Measurements from ENCODE around the gene TLCD2.
"Not testable (repeated sequence)": the region's sequence is repeated elsewhere in the genome, so short reads cannot be mapped to it uniquely, and the experiment has no call there.

Gene TLCD2

GRCh38 chr17:1735834-1736347 is 25.7 kb upstream of the TLCD2 start:
- DNase-seq, result no peak

GRCh38 chr17:1735418-1735817 is 25.2 kb upstream of the TLCD2 start:
- no peak for DNase-seq

- no peak for DNase-seq
These were observed 23.6 kb upstream of the TLCD2 start for GRCh38 chr17:1733759-1734158.

- DNase-seq, result no peak
These were observed 22.7 kb upstream of the TLCD2 start for GRCh38 chr17:1732833-1733321.

GRCh38 chr17:1732241-1732832 is 22.2 kb upstream of the TLCD2 start:
- no peak for DNase-seq

GRCh38 chr17:1731194-1731506 is 21.0 kb upstream of the TLCD2 start:
- no peak for DNase-seq

- DNase-seq, result peak; percentile 92
These were observed 20.4 kb upstream of the TLCD2 start for GRCh38 chr17:1730326-1731193.

GRCh38 chr17:1729966-1730325 is 19.8 kb upstream of the TLCD2 start:
- DNase-seq, result no peak

- no peak for DNase-seq
These were observed 17.9 kb upstream of the TLCD2 start for GRCh38 chr17:1727876-1728630.

GRCh38 chr17:1727258-1727789 is 17.1 kb upstream of the TLCD2 start:
- DNase-seq, result no peak

- no peak for DNase-seq
These were observed 16.6 kb upstream of the TLCD2 start for GRCh38 chr17:1726626-1727257.

GRCh38 chr17:1725642-1726511 is 15.7 kb upstream of the TLCD2 start:
- DNase-seq, result no peak

GRCh38 chr17:1724869-1725641 is 14.9 kb upstream of the TLCD2 start:
- DNase-seq, result peak; percentile 60

- peak; percentile 95 for DNase-seq
These were observed 14.2 kb upstream of the TLCD2 start, which contains the start of gene WDR81 for GRCh38 chr17:1724351-1724868. Gene WDR81 (plus strand): TSS chr17:1724704. CDS start chr17:1724960, 256 bp downstream.

GRCh38 chr17:1722022-1722421 is 11.8 kb upstream of the TLCD2 start:
- DNase-seq, result not testable (repeated sequence)

- DNase-seq, result peak; percentile 76
These were observed 10.7 kb upstream of the TLCD2 start for GRCh38 chr17:1720856-1721386.

- DNase-seq, result no peak
These were observed 8.4 kb upstream of the TLCD2 start for GRCh38 chr17:1718362-1719165.

- DNase-seq, result peak; percentile 100
These were observed 6.9 kb upstream of the TLCD2 start for GRCh38 chr17:1716912-1717695.

All from hematopoietic multipotent progenitor cell treated with erythropoietin and hydrocortisone succinate and interleukin-3 and kit ligand, for 4 days (in vitro differentiated cells).